ENCODE results near the gene SCTR.

SCTR gene

DNA sequence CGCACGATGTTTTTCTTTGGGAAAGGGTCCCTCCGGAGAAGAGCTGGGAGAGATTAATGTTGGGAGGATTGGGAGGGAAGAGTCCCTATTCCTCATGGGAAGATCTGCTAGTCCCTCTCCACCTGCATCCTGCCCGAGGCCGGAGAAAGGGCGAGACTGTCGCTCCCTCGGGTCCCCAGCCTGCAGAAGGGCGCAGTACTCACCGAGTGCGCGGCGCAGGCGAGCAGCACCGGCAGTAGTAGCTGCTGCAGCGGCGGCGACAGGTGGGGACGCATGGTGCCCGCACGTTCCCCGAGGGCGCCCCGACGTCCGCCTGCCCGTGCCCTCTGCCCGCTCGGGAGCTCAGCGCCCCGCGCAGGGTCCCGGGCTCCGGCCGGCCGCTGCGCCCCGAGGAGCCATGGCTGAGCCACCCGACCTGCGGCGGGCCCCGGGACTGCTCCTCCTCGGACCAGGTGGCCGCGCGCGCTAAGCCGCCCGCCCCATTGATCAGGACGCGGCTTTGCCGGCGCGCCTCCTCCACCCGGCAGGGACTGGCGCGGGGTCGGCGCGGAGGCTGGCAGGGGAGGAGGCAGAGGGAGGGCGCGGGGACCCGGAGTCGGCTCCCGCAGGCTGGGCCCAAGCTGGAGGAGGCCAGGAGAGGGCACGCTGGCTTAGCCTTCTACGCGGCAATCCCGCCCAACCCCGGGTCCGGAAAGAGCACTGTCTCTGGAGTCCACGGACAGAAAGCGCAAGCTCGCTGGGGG is at the start of gene SCTR:
Gene SCTR (minus strand): TSS at position 532 of the 743 bp plus-strand sequence. CDS start 257 bp downstream, at position 275.
- DNase-seq: no peak

GRCh38 chr2:119567292-119567691 is 43.0 kb upstream of the SCTR start:
- DNase-seq: no peak

DNA sequence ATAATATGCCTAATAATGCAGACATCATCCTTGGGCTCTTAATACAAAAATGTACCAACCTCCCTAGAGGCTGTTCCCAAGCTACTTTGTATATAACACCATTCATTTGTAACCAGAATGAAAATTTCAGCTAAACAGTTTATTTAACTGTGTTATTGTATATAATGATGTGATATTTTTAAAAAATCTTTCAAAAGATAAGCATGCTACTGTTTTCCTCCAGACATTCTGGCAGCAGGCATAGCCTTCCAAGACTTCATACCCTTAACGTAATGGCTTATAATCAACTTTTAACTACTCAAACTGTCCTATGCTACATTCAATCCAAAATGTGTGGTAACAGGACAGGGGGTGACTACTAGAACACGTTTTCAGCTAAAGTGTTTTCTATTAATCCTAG is 41.2 kb upstream of the SCTR start:
- no peak for DNase-seq

GRCh38 chr2:119553687-119554344 is 29.5 kb upstream of the SCTR start:
- DNase-seq: no peak

- DNase-seq: no peak
Measured at GRCh38 chr2:119552902-119553301, 28.6 kb upstream of the SCTR start.

- no peak for DNase-seq
Measured at GRCh38 chr2:119550856-119551255, 26.6 kb upstream of the SCTR start.

DNA sequence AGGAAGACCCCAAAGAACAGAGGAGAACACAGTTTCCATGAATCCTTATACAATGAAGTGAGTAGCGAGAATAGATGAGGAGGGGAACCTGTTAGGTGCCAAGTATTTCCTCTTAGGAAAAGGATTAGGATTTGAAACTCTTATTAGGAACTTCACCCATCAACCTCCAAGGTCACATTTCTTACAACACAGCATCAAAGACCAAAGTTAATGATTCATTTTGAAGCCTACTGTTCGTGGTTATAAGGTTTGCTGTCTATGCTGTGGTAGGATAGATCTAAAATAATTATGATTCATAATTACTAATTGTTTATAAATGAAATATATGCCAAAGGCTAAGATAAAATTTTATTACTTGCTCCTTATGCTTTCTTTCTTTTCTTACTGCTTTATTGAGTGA is 26.1 kb upstream of the SCTR start:
- DNase-seq: no peak

GRCh38 chr2:119549241-119549640 is 25.0 kb upstream of the SCTR start:
- no peak for DNase-seq

- DNase-seq: no peak
Measured at GRCh38 chr2:119548516-119549120, 24.3 kb upstream of the SCTR start.

DNA sequence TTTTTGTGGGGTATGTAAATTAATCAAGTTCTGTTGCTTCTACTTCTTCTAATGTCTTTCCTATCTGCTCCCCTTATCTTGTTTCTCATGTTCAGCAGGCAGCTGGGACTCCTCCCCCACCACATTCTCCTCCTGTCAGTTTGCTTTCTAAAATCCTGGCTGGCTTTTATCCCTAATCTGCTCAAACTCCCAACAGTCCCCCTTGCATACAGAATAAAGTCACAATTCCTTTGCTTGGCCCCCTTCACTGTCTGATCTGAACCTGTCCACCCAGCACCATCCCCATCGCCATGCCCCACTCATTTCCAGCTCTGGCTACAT is 22.1 kb upstream of the SCTR start:
- DNase-seq: no peak

DNA sequence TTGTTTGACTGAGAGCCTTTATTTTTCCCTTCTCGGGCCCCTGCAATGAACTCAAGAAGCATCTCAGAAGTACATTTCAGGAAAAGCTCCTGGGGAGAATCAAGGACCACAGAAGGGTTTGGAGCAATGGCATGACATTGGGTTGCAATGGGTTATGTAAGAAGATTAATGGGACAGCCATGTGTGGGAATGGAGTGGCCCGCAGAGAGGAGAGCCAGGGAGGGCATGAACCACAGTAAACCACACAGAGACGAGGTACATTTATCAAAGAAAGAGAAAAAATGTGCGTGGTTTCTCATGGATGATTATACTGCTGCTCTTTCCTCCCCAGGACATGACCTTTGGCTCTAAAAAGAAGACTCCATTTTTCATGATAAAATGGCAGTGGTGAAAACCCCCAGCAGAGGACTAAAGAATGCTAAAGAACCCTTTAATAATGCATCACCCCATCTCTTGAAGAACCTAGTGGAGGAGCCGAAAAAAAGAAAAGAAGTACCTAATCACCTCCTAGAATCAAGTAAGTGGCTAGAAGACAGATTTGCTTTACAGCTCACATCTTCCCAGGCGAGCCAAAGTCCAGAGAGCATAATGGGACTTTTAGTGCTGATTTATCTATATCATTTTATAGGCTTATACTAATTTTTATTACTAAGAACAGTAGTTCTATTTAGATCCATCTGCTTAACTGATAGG is 21.6 kb upstream of the SCTR start:
- DNase-seq: no peak

DNA sequence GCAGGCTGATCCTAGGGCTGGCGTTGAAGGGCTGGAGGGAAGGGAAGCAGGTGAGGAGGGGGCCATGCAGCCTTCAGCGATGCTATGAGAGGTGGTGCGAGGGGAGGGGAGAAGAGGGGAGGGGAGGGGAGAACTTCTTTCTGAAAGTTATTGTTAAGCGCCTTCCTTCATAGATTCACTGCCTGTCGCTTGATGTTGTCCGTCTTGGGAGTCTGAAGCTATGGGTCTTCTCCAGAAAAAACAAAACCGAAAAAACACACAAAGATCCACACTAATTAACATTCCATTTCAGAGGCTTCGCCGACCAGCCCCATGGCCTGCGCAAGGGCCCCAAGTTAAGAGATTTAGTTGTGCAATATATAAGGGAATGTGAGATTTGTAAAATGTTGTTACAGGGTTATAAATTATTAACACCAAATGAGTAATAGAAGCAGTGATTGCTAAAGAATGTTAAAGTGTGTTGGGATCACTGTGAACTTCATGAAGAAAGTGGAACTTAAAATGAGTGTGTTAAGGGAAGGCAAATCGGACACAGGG is 20.7 kb upstream of the SCTR start:
- DNase-seq: no peak

DNA sequence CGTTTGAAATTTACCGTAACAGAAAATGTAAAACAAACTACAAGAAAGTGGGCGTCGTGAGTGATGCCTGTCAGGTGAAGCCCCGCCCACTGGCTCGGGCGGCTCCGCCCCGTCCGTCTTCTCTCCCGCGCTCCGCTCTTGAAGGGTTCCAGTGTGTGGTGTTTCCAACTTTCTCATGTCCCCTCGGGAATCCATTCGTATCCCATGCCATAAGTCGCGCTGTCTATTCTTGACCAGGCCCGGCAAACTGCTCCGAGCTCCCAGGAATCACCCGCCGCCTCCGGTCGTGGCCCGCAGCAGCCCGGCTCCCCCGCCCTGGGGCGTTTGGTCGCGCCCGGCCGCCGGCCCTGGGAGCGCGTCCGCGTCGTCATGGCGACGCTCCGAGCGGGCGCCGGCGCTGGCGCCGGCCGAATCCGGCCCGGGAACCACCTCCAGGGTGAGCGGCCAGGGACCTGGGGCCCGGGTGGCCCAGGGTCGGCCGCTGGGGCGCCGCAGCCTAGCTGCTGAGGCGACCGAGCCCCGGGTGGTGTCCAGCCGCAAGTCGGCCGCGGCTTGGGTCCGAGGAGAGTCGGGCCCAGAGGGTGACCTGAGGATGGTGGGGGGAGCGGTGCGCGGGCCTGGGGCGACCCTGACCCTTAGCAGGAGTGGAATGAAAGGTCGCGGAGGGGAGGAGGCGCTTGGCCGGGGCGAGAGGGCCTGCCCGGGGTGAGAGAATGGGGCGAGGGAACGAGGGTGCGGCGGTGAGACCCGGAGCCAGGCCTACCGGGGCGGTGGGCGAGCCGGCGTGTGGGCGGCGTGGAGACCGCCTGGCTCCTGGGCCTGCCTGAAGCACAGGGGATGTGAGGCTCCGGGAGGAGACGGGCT is 20.0 kb upstream of the SCTR start, which contains the start of gene CFAP221:
Gene CFAP221 (plus strand): TSS at position 375 of the 864 bp plus-strand sequence. CDS start 1,683 bp downstream, outside the sequence.
- DNase-seq: peak; percentile 64

DNA sequence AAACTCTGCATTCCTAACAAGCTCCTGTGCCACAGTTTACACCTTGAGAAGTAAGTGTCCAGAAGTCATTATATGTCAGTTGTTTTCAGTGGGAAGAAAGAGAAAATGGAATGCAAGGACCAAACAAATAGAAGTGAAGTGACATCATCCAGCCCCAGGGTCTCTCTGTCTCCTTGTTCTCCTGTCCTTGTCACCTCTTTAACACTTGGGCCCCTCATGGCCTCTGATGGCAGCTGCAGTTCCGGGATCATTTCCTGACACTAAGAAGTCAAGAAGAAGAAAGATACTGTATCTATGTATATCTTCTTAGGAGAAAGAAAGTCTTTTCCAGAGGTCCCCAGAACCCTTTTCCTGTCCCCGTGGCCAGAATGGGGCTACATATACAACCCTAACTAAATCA is 17.2 kb upstream of the SCTR start:
- no peak for DNase-seq

- DNase-seq: no peak
Measured at GRCh38 chr2:119537792-119538191, 13.5 kb upstream of the SCTR start.

- DNase-seq: no peak
Measured at GRCh38 chr2:119536707-119537106, 12.4 kb upstream of the SCTR start.

- no peak for DNase-seq
Measured at GRCh38 chr2:119536211-119536610, 11.9 kb upstream of the SCTR start.

GRCh38 chr2:119533560-119533959 is 9.3 kb upstream of the SCTR start:
- DNase-seq: no peak

DNA sequence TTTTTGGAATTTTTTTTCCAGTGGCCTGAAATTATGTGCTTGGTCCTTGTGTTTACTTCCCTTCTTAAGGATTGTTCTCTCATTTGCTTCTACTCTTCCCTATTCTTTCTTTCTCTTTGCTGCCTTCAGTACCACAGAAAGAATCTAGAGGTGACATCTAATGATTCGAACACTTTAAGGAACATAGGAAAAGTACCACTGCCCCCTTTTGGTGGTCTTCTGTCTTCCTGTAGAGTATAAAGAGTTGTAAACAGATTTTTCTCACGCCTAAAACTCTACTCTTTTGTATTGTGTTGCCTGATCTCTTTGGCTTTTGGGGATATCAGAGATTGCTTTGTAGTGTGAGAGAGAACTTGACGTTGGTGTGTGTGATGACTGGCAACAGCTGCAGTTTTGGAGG is 7.0 kb upstream of the SCTR start:
- DNase-seq: no peak

GRCh38 chr2:119527999-119528398 is 3.7 kb upstream of the SCTR start:
- no peak for DNase-seq

DNA sequence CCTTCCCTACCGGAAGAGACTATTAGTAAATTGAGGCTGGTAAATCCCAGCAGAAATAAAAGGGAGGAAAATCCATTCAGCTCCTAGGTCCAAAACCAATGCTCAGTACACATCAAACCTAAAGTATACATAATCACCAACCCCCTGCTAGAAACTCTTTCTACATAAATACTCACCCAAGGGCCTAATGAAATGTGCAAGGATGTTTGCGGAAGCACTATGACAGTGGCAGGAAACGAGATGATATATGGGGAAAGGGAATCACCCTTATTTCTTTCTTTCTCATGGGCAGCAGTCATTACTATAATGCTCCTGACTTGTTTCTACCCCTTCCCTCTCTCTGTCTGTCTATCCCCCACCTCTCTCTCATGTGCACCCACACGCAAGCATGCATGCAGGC is 1.3 kb upstream of the SCTR start:
- DNase-seq: no peak

DNA sequence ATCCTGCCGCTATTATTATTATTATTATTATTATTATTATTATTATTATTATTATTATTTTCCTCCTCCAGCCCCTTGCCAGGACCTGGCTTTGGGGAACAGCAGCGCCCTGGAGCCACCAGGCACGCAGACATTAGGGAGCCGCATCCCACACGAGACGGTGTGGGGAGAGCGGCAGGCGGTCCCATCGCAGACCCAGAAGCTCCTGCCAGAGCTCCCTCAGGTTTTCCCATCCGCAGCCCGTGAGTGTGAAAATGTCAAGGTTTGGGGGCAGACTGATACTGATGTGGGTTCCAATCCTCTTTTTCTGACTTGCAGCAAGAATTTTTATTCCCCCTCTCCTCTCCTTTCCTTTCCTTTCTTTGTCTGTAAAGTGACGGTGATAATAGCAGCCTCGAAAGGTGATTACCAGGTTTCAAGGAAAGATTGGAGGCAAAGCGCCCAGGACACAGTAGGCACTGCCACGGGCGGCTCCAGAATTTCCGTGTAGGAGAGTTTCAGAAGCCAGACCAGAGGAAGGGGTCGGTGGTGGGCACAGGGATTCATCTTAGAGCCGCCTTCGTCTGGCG is 816 bp downstream of the SCTR start:
- DNase-seq: no peak
